ENCODE data around the gene KHDRBS2. TPM values are rescaled to one million over a fixed set of nuclear protein-coding genes. Genes with fewer than 3 reads are reported as not detected.

The KHDRBS2 gene
- total RNA-seq, 2 donors from 2014 or later = 0.36 TPM; not detected in 1

DNA sequence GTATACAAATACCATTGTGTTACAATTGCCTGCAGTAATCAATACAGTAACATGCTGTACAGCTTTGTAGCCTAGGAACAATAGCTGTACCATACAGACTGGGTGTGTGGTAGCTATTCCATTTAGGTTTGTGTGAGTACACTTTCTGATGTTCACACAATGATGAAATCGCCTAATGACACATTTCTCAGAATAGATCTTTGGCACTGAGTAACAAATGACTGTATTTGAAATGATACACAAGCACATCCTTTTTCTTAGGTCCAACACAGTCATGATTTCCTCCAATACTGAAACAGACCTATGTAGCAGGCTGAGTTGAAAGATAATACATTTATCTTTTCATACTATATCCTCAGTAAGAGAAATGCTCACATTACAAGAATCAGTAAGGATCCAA lies 13.9 kb downstream of the KHDRBS2 start:
- DNase-seq (ENCODE audit: low spot score) (no peak), ATAC-seq (no peak)
- Mint-ChIP-seq H3K36me3 (no peaks in the 10 kb centered on the region), H3K27me3 (no peaks in the 10 kb centered on the region), H3K27ac (no peak overlapping the region), H3K4me3 (no peak overlapping the region), H3K4me1 (ENCODE audit: low read depth in 2 of 2) (no peaks in the 10 kb centered on the region), H3K9me3 (no peaks in the 10 kb centered on the region)

DNA sequence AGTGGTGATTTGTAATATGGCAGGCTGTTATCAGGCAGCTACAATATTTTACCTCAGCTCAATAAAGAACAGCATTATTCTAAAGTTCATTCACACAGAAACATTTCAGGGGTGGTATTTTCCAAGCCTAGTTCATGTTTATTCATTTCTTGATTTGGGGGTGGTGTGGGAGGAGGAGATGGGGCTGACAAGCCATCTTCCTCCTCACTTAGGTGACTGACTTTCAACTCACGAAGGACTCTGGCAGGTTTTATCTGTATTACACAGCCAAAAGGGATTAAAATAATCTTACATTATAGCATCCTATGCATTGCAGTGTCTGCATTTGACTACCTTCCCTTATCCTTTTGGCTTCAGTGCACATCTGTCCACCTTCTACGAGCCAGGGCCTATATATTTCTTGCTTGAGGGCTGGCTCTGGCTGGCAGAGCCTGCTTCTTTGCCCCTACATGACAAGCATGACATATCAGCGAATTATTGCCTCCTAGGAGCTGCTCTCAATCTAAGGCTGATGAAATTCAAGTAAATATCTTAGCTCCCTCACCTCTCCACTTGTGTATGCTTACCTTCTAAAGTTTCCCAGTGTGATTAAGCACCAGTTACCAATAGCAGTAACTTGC lies 20.0 kb downstream of the KHDRBS2 start:
- H3K27ac Mint-ChIP-seq = no peak overlapping the region
- ATAC-seq (no peak), DNase-seq (ENCODE audit: low spot score) (no peak)
- no peaks in the 10 kb centered on the region for H3K27me3 Mint-ChIP-seq
- no peaks in the 10 kb centered on the region for H3K36me3 Mint-ChIP-seq
- H3K4me3 Mint-ChIP-seq = no peak overlapping the region
- H3K9me3 Mint-ChIP-seq = no peaks in the 10 kb centered on the region
- no peaks in the 10 kb centered on the region for H3K4me1 Mint-ChIP-seq (ENCODE audit: low read depth in 2 of 2)

- H3K4me3 Mint-ChIP-seq = no peak overlapping the region
- H3K9me3 Mint-ChIP-seq = no peaks in the 10 kb centered on the region
- H3K27ac Mint-ChIP-seq = no peak overlapping the region
- no peaks in the 10 kb centered on the region for H3K36me3 Mint-ChIP-seq
- H3K27me3 Mint-ChIP-seq = no peaks in the 10 kb centered on the region
- H3K4me1 Mint-ChIP-seq (ENCODE audit: low read depth in 2 of 2) = no peaks in the 10 kb centered on the region
- no peak for ATAC-seq
- DNase-seq (ENCODE audit: low spot score) = no peak
Measured at GRCh38 chr6:62262283-62262682, 23.7 kb downstream of the KHDRBS2 start.

GRCh38 chr6:62246087-62246486 lies 39.9 kb downstream of the KHDRBS2 start:
- no peaks in the 10 kb centered on the region for H3K4me1 Mint-ChIP-seq (ENCODE audit: low read depth in 2 of 2)
- no peak for ATAC-seq
- DNase-seq (ENCODE audit: low spot score) = no peak
- no peak overlapping the region for H3K27ac Mint-ChIP-seq
- no peaks in the 10 kb centered on the region for H3K27me3 Mint-ChIP-seq
- H3K4me3 Mint-ChIP-seq = no peak overlapping the region
- H3K9me3 Mint-ChIP-seq = peaks cover 4% of the 10 kb centered on the region
- no peaks in the 10 kb centered on the region for H3K36me3 Mint-ChIP-seq

GRCh38 chr6:62236784-62237183 lies 49.2 kb downstream of the KHDRBS2 start:
- ATAC-seq (no peak), DNase-seq (ENCODE audit: low spot score) (no peak)
- Mint-ChIP-seq H3K9me3 (peaks cover 7% of the 10 kb centered on the region), H3K36me3 (no peaks in the 10 kb centered on the region), H3K4me3 (no peak overlapping the region), H3K27ac (no peak overlapping the region), H3K4me1 (ENCODE audit: low read depth in 2 of 2) (no peaks in the 10 kb centered on the region), H3K27me3 (no peaks in the 10 kb centered on the region)

DNA sequence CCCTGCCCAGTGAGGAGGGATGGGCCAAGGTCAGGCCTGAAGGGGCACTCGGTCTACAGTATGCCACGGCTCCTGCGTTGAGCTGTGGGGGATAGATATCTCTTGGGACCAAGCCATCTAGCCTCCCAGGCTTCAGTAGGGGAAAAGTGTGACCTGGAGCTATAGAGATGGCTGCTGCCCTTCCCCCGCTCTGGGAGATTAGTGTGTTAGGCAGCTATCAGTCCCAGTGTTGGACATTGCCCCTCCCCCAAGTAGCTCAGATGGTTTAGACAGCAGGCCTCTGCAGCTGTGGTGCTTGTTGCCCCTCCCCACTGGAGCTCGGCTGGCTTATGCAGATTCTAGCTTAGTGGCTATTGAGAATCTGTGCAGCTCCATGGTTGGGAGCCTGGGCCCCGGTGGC lies 56.8 kb downstream of the KHDRBS2 start:
- H3K36me3 Mint-ChIP-seq = peaks cover 15% of the 10 kb centered on the region
- no peak for ATAC-seq
- DNase-seq (ENCODE audit: low spot score) = no peak
- peaks cover 18% of the 10 kb centered on the region for H3K9me3 Mint-ChIP-seq
- H3K4me1 Mint-ChIP-seq (ENCODE audit: low read depth in 2 of 2) = no peaks in the 10 kb centered on the region
- H3K4me3 Mint-ChIP-seq = no peak overlapping the region
- no peak overlapping the region for H3K27ac Mint-ChIP-seq
- no peaks in the 10 kb centered on the region for H3K27me3 Mint-ChIP-seq

GRCh38 chr6:62217866-62218265 lies 68.2 kb downstream of the KHDRBS2 start:
- peaks cover 5% of the 10 kb centered on the region for H3K36me3 Mint-ChIP-seq
- H3K27ac Mint-ChIP-seq = no peak overlapping the region
- no peaks in the 10 kb centered on the region for H3K4me1 Mint-ChIP-seq (ENCODE audit: low read depth in 2 of 2)
- H3K27me3 Mint-ChIP-seq = no peaks in the 10 kb centered on the region
- ATAC-seq (no peak), DNase-seq (ENCODE audit: low spot score) (no peak)
- peaks cover 19% of the 10 kb centered on the region for H3K9me3 Mint-ChIP-seq
- no peak overlapping the region for H3K4me3 Mint-ChIP-seq

- Mint-ChIP-seq H3K27me3 (no peaks in the 10 kb centered on the region), H3K4me1 (ENCODE audit: low read depth in 2 of 2) (no peaks in the 10 kb centered on the region), H3K36me3 (peaks cover 18% of the 10 kb centered on the region), H3K27ac (no peak overlapping the region), H3K4me3 (no peak overlapping the region), H3K9me3 (peaks cover 23% of the 10 kb centered on the region)
- DNase-seq (ENCODE audit: low spot score) (no peak), ATAC-seq (no peak)
Measured at GRCh38 chr6:62202078-62202477, 83.9 kb downstream of the KHDRBS2 start.

DNA sequence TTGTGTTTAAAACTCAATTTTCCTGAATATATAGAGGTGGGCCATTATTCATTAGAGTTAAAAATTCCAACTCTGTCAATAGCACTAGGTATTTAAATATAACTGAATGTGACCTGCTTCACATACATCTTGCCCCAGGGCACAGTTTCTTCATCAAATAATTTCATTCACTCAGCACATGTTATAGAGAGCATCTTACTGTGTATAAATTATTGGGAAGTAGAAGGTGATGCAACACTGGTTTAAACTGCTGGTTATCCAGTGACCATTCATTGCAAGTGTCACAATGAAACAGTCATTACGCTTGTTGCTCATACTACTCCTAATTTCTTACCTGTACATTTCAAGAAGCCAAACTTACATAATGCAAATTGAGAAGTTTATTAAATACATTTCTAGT lies 93.4 kb downstream of the KHDRBS2 start:
- Mint-ChIP-seq H3K4me1 (ENCODE audit: low read depth in 2 of 2) (no peaks in the 10 kb centered on the region), H3K4me3 (no peak overlapping the region), H3K9me3 (peaks cover 25% of the 10 kb centered on the region), H3K27me3 (no peaks in the 10 kb centered on the region), H3K36me3 (peaks cover 23% of the 10 kb centered on the region), H3K27ac (no peak overlapping the region)
- DNase-seq (ENCODE audit: low spot score) (no peak), ATAC-seq (no peak)

DNA sequence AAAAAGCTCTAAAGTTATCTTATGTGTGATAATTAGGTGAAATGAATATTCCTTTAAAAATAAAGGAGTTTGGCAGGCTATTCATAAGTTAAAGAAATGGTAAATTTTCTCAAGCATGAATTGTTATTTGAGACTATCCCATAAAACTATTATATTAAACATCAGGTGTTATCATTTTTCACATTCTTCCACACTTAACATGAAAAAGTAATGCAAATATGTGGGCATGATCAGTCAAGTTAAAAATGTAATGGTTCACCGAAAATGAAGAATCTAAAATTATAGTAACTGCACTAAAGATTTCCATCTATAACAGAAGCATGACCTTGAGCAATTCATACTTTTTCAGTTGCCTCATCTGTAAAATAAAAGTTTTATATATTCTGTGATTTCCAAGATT lies 110.8 kb downstream of the KHDRBS2 start:
- ATAC-seq = no peak
- H3K27ac Mint-ChIP-seq = no peak overlapping the region
- peaks cover 23% of the 10 kb centered on the region for H3K9me3 Mint-ChIP-seq
- no peaks in the 10 kb centered on the region for H3K4me1 Mint-ChIP-seq (ENCODE audit: low read depth in 2 of 2)
- no peak for DNase-seq (ENCODE audit: low spot score)
- no peak overlapping the region for H3K4me3 Mint-ChIP-seq
- peaks cover 13% of the 10 kb centered on the region for H3K36me3 Mint-ChIP-seq
- H3K27me3 Mint-ChIP-seq = no peaks in the 10 kb centered on the region

GRCh38 chr6:62174548-62174947 lies 111.5 kb downstream of the KHDRBS2 start:
- peaks cover 18% of the 10 kb centered on the region for H3K9me3 Mint-ChIP-seq
- DNase-seq (ENCODE audit: low spot score) (no peak), ATAC-seq (no peak)
- no peaks in the 10 kb centered on the region for H3K4me1 Mint-ChIP-seq (ENCODE audit: low read depth in 2 of 2)
- no peak overlapping the region for H3K4me3 Mint-ChIP-seq
- no peak overlapping the region for H3K27ac Mint-ChIP-seq
- peaks cover 13% of the 10 kb centered on the region for H3K36me3 Mint-ChIP-seq
- no peaks in the 10 kb centered on the region for H3K27me3 Mint-ChIP-seq

DNA sequence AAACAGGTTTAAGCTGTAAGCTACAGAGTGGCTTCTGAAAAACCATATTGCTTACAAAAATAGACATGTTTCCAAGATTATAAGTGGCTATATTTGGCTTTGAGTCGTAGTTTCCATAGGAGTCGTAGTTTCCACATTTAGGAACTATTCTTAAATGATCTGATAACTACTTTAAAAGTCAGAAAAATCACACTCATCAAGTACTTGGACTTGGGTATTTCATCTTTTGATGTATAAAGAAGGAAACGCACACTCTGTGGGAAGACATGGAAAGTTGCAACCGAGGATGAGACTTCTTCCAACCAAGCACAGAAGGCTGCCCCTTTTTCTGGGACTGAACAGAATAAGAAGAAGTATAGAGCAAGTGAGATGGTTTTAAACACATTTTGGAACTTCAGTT lies 118.3 kb downstream of the KHDRBS2 start:
- peaks cover 20% of the 10 kb centered on the region for H3K36me3 Mint-ChIP-seq

DNA sequence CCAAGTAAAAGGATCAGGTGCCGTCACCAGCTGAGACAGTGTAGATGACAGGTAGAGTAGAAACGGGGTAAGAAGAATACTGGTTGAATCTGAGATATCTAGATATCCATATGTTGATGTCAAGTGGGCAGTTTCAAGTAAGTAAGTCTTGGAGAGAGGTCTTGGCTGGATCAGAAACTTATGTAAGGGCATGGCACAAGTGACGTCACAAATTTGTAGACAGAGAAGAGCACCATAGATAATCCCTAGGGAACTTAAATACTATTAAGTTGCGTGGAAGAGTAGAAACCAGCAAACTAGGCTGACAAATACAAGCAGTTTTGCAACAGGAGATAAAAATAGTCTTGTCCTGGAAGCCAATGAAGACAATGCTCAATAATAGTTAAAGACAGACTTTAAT lies 123.2 kb downstream of the KHDRBS2 start:
- H3K4me3 Mint-ChIP-seq = no peak overlapping the region
- H3K4me1 Mint-ChIP-seq (ENCODE audit: low read depth in 2 of 2) = no peaks in the 10 kb centered on the region
- H3K36me3 Mint-ChIP-seq = peaks cover 14% of the 10 kb centered on the region
- DNase-seq (ENCODE audit: low spot score) (no peak), ATAC-seq (no peak)
- no peaks in the 10 kb centered on the region for H3K27me3 Mint-ChIP-seq
- H3K27ac Mint-ChIP-seq = no peak overlapping the region
- peaks cover 17% of the 10 kb centered on the region for H3K9me3 Mint-ChIP-seq

More for the DNA sequence above, 118.3 kb downstream of the KHDRBS2 start:
- no peak overlapping the region for H3K27ac Mint-ChIP-seq
- no peaks in the 10 kb centered on the region for H3K27me3 Mint-ChIP-seq
- ATAC-seq (no peak), DNase-seq (ENCODE audit: low spot score) (no peak)
- no peak overlapping the region for H3K4me3 Mint-ChIP-seq
- peaks cover 24% of the 10 kb centered on the region for H3K9me3 Mint-ChIP-seq
- H3K4me1 Mint-ChIP-seq (ENCODE audit: low read depth in 2 of 2) = no peaks in the 10 kb centered on the region

- H3K36me3 Mint-ChIP-seq = peaks cover 12% of the 10 kb centered on the region
- ATAC-seq = no peak
- H3K9me3 Mint-ChIP-seq = peaks cover 9% of the 10 kb centered on the region
- no peak overlapping the region for H3K4me3 Mint-ChIP-seq
- DNase-seq (ENCODE audit: low spot score) = no peak
- H3K27ac Mint-ChIP-seq = no peak overlapping the region
- H3K27me3 Mint-ChIP-seq = no peaks in the 10 kb centered on the region
- H3K4me1 Mint-ChIP-seq (ENCODE audit: low read depth in 2 of 2) = no peaks in the 10 kb centered on the region
Measured at GRCh38 chr6:62152796-62153195, 133.2 kb downstream of the KHDRBS2 start.

DNA sequence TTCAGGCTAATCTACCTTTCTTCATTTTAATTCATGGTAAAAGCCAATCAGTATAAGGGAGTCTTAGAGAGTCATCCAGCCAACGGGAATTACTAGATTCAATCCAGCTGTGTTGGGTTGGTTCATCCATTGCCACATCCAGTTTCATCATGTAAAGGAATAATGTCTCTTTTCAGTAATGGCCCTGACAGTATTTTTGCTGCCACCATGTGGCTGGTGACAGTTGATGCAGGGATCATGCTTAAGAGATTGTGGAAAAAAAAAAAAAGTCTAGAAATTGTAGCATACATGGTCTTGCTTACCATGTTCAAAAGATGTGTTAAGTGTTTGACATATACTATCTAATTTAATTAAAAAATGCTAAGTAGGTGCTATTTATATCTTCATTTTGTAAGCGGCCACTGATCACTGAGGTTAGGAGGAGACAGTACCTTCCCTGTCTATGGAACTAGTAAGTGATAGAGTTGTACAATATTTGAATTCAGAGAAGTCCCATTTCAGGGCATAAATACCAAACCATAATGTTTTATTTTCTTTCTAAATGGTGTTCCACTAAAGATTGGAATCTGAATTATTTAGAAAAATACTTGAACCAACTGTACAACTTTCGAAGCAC lies 135.9 kb downstream of the KHDRBS2 start:
- Mint-ChIP-seq H3K36me3 (peaks cover 12% of the 10 kb centered on the region), H3K9me3 (peaks cover 9% of the 10 kb centered on the region), H3K4me3 (no peak overlapping the region), H3K27me3 (no peaks in the 10 kb centered on the region), H3K4me1 (ENCODE audit: low read depth in 2 of 2) (no peaks in the 10 kb centered on the region), H3K27ac (no peak overlapping the region)
- DNase-seq (ENCODE audit: low spot score) (no peak), ATAC-seq (no peak)
